ENCODE measurements around the gene KRTAP10-6.

KRTAP10-6 gene

DNA sequence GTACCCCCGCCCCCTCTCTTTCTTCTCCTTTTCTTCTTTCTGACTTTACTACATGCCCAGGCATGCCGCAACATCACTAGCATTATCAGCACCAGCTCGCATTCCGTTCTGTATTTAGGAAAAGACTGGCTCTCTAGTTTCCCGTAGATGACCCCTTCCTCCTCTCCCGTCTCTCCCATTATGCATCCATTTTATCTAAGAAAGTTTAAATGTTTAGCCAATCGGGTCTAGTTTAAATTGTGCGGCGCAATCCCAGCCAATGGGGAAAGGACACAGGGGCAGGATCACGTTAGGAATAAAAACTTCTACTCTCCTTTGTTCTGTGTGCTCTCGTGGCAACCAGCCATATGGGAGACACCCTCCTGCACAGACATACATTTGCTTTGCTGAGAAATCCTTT is 5.8 kb upstream of the KRTAP10-6 start:
- no peak for DNase-seq

DNA sequence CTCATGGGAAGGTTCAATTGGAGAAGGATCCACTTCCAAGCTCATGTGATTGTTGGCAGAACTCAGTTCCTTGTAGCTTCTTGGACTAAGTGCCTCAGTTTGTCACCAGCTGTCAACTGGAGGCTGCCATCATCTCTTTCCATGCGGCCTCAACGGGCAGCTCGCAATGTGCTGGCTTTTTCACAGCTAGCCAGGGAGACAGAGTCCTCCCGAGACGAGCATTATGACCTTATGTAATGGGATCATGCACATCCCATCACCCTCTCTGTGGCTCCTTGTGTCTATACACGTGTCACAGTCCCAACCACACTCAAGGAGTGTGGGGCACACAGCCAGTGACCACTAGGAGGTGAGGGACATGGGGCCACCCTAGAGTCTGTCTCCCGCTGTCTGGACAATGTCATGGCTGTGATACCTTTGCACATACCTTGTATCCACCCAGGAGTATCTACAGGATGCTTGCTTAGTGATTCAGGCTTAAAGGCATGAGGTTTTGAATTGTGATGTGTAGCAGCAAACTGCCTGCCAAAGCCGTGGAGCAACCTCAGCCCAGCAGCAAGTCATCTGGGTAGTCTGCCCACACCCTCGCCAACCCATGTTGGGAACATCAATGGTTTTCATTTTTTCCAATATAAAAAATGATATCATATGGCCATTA is 3.9 kb upstream of the KRTAP10-6 start:
- DNase-seq: no peak

DNA sequence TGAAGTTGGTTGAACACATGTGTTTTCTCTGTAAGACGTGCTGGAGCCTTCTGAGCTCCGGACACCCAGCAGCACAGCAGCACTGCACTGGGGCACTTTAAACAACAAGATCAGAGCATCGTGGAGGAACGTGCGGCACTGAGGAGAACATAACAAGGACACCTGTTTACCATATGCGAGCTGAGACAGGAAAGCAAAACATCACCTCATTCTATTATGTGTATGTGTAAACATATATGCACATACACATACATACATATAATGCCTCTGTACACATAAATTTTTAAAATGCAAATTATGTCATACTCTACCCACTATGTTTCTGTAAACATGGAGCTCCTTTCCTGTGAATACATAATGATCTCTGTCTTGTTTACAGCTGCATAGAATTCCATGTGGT is 3.2 kb upstream of the KRTAP10-6 start:
- no peak for DNase-seq

DNA sequence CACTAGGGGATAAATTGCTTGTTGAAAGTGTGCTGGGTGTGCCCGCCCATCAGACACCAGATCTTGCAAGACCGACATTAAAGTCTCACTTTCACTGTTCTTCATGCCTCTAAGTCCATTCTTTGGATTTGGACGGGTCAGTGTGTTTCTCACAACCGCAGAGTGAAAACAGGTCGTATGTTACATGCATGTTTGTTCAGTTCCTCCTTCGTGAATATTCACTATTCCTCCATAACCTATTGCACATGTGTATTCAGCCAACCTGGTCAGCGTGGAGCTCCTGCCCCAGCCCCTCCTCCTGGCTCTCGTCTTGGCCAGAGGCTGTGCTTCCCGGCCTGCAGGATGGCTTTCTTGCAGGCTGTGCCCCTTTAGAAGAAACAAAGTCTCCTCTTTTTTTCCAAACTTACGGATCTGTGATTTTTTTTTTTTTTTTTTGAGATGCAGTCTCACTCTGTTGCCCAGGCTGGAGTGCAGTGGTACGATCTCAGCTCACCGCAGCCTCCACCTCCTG is 2.2 kb upstream of the KRTAP10-6 start:
- peak; percentile 10 for DNase-seq

DNA sequence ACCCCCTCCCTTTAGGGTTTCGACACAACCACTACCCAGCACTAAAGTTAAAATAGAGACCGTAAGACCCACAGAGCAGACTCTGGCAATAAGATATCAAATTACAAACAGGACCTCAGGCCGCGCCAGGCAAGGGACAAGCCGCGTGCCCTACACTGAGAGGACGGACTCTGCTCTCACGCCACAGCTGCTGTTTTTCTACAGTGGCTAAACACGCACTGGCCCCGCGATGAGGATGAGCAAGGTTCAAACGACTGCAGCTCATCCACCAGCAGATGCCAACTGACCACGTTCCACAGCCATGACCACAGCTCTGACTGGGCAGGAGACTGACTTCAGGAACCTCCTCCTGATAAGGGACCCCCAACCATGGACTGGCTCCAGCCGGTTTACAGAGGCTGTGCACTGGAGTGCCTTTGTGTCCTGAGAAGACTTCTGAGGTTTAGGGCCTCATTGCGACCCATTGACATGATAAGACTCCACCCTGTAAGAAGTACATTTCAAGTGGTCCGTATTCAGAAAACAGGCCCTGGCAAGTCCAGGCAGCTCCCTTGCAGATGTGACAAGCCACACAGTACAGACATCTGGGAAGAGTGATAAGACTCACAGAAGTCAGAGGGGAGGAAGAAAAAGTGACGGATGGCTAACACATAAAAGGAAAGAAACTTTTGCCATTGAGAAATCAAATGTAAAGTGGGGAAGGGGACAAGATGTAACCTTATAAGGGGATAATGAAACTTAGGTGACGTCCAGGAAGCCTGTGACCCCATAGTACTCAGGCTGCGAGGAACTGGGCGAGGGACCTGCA is 1.5 kb upstream of the KRTAP10-6 start:
- DNase-seq: peak; percentile 14

DNA sequence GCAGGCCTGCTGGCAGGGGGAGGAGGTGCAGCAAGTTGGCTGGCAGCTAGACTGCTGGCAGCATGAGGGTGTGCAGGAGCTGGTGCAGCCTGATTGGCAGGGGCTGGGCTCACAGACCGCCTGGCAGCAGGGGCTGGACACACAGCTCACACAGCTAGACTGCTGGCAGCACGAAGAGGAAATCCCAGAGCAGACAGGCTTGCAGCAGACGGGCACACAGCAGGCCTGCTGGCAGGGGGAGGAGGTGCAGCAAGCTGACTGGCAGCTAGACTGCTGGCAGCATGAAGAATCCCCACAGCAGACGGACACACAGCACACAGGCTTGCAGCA is 539 bp downstream of the KRTAP10-6 start:
- peak; percentile 16 for DNase-seq

DNA sequence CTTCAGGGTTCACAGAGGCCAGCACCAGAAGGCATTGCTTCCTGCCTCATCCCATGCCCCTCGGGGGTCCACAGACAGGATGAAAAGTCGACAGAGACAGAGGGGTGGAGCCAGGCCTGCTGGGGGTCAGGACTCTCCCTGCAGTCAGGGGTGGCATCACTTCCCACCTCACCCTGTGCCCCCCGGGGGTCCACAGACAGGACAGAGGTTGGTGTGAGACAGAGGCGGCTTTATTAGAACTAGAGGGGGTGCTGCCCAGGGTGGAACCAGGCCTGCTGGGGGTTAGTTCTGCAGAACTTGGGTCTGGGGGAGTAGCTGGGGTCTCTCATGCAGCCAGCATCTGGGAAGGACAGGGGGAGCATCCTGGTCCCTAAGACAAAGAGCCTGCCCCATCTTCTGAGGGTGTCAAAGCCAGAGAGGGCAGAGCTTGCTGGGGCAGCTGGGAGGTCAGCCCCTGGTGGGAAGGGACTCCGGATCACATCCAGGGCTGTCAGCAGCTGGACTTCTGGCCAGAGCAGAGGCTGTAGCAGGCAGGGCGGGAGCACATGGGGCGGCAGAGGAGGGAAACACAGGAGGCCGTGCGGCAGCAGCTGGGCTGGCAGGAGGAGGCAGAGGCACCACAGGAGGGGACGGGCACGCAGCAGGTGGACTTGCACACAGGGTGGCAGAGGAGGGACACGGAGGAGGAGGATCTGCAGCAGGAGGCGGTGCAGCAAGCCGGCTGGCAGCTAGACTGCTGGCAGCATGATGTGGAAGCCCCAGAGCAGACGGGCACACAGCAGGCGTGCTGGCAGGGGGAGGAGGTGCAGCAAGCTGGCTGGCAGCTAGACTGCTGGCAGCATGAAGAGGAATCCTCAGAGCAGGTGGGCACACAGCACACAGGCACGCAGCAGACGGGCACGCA is 1.2 kb downstream of the KRTAP10-6 start:
- peak; percentile 11 for DNase-seq

DNA sequence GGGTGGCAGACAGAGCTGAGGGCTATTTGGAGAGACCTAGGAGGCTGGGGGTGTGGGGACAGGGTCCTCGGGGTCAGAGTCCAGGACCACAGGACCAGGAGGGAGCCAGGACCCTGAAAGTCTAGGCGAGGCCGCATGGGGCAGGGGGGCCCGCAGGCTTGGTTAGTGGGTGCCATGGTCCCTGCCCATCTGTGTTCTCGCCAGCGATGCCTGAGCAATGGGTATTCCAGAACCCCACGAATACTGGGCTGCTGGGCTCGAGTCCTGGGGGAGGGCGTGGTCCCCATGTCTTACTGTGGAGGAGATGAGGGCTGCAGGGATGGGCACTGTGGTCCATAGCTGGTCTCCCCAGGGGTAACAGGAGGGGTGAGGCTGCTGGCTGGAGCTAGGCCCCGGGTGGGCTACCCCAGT is 2.0 kb downstream of the KRTAP10-6 start:
- peak; percentile 21 for DNase-seq

DNA sequence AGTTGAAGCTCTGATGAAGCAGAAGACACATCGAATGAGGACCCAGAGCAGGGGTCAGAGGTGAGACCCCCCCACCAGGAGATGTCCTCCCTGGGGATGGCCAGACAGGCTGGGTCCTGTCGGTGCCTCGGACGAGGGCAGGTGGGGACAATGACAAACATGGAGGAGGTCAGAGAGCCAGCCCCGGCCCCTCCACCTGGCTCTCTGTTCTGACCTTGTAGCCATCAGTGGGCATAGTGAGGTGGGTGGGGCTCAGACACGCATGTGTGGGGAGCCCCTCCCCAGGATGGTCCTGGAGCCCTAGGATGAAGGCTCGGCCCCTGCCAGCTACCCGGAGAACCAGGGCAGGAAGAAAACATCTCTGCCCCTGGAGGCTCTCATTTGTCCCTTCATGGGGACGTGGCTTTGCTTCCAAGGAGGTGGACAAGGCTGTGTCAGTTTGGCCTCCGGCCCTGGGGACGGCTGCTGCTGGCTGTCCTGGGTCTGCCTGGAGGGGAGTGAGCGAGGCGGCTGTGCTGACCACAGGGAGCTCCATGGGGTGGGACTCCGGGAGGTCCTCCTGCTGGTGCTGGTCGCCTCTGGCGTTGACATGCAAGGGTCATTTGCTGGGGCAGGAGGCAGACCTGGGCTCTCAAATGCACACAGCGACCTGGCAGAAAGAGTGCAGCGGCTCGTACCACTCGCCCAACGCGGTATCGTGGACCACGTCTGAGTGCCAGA is 2.6 kb downstream of the KRTAP10-6 start:
- DNase-seq: peak; percentile 4

DNA sequence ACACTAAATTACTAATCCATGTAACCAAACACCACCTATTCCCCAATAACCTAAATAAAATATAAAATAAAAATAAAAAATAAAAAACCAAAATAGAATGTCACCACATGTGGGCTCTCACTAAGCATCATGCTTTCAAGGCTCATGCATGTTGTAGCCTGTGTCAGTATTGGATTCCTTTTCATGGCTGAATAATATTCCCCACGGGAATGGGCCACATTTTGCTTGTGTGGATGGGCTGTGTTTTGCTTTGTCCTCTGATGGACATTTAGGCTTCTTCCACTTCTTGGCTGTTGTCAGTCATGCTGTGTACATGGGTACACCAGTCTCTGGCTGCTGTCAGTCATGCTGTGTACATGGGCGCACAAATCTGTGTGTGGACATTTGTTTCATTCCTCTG is 3.2 kb downstream of the KRTAP10-6 start:
- DNase-seq: no peak

DNA sequence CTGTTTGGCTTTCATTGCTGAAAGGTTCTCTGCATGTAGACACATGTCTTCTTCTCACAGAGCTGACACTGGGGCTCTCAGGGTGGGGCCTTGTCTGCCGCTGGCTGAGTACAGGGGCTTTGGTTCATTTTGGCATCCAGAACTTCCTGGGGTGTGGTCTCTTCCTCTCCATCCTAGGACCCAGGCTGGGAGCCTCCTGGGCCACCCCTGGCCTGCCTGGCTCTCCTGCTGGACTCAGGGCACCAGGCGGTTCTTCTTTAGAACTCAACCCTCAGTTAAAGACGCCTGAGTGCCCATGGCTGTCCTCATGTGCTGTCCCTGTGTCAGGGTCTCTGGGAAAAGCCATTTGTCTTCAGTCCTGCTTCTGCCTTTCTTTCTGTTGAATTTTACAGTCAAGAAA is 6.4 kb downstream of the KRTAP10-6 start:
- no peak for DNase-seq

DNA sequence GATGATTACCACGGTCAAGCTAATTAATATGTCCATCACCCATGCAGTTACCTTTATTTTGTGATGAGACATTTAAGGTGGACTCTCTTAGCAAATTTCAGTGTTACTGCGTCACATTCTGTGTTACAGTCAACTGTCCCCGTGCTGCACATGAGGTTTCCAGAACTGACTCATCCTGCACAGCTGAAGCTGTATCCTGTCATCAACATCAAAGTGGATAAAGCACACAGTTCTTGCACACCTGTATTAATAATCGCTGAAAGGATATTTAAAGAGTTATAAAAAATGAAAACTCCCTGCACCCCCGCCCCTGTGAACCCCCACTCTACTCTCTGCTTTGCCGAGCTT is 8.5 kb downstream of the KRTAP10-6 start:
- no peak for DNase-seq

DNA sequence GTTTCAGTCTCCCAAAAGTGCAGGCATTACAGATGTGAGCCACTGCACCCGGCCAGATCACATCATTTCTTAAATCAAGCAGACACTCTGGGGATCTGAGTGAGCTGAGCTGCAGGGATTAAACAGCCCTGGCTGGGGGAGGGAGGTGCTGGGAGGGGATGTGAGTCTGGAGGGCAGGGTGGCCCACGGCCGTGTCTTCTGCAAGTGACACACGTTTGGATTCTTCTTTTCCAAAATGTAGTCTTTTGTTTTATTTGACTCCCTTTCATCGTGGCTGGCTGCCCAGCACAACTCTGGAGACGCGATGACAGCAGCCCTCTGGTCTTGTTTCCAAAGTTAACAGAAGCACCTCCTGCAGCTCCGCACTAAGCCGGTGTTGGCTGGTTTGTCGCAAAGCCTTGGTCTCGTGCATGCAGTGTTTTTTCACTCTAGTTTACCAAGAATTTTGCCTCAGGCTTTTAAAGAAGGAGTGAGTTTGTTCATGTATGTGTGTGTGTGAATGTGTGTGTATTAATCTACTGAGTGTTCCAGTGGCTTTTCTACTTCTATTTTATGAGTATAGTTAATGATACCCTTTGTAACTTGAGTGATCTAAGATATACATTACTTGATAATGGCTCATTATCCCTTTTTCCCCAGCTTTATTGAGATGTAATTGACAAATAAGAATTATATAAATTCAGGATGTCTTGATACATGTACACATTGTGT is 9.1 kb downstream of the KRTAP10-6 start:
- DNase-seq: peak; percentile 18

DNA sequence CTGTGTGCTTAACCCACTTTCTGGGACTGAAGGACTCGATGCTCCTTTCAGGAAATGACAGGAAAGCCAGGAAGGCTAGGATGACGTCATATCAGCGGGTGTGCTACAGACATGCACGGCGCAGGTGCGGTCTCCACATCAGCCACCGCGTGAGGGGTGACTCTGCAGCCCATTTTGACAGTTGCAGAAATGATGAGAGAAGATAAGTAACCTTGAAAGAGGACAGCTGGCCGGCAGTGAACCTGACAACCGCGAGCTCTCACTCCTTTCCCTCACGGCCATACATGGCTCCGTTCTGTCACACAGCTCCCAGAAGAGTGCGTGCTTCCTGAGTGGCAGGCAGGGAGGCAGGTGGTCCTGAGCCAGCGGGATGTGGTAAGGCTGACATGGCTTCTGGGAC is 10.2 kb downstream of the KRTAP10-6 start:
- DNase-seq: no peak

DNA sequence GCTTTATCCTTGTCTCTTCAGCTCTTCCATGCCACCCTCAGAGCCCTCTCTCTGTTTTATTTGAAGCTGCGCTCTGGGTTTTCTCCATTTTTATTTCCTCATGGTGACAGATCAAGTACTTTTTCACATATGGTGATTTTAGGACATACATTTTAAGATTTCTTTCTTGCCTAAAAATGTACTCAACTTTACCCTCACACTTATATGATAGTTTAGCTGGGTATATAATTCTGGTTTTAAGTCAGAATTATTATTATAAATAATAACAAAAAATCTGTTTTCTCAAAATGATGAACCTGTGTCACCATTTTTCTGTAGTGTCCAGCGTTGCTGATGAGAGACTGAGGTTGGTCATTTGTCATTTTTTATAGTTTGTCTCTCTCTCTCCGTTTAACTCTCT is 11.1 kb downstream of the KRTAP10-6 start:
- no peak for DNase-seq

DNA sequence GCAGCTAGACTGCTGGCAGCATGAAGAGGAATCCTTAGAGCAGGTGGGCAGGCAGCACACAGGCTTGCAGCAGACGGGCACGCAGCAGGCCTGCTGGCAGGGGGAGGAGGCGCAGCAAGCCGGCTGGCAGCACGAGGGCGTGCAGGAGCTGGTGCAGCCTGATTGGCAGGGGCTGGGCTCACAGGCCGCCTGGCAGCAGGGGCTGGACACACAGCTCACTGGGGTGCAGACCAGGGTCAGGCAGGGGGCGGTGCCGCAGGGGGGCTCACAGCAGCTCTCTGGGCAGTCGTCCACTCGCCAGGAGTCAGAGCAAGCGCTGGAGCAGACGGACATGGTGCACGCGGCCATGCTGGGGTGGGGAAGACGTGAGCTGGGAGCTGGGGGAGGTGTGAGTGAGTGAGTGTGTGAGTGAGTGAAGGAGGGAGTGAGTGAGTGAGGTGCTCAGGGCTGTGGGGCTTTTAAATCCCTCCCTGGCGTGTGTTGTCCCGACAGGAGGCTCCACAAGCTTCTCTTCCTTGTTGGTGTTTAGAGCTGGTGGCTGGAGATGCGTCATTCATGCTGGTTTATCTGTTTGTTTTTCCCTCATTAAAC is 12.0 kb downstream of the KRTAP10-6 start, which contains the start of gene KRTAP10-5:
KRTAP10-5 (minus strand) TSS at position 374 of the 591 bp plus-strand sequence; CDS start at position 348, 26 bp downstream.
- DNase-seq: peak; percentile 14

DNA sequence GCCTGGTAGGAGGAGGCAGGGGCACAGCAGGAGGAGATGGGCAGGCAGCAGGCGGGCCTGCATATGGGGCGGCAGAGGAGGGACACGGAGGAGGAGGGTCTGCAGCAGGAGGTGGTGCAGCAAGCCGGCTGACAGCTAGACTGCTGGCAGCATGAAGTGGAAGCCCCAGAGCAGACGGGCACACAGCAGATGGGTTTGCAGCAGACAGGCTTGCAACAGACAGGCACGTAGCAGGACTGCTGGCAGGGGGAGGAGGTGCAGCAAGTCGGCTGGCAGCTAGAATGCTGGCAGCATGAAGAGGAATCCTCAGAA is 12.5 kb downstream of the KRTAP10-6 start:
- DNase-seq: peak; percentile 17

DNA sequence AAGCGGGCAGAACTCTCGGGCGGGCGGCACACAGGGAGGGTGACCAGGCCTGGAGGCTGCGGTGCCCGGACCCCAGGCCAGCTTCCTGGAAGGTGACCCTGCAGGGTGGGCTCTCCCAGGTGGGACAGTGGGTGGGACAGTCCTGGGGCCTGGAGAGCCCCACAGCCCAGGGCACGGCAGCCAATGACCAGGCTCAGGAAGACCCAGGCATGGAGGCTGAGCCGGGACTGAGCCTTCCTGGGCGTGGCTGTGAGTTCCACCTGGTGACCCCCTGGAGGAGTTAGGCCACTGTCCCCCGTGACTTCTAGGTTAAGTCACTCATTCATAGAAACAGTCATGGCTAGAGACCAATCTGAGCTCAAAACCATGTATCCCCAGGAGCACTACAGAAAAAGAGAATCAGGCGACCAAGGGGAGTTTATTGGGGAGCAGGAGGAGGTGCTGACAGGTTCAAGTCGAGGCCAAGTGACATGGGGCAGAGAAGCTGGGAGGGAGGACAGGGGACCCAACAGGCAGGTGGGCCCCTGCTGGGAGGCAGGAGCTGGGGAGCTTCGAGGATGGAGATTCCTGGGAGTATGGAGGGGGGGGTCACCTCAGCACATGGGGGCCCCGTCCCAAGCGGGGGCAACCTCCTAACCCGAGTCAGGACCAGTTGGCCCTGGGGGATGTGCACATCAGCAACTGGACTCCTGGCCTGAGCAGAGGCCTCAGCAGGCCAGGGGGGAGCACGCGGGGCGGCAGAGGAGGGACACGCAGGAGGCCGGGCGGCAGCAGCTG is 13.1 kb downstream of the KRTAP10-6 start:
- peak; percentile 8 for DNase-seq

DNA sequence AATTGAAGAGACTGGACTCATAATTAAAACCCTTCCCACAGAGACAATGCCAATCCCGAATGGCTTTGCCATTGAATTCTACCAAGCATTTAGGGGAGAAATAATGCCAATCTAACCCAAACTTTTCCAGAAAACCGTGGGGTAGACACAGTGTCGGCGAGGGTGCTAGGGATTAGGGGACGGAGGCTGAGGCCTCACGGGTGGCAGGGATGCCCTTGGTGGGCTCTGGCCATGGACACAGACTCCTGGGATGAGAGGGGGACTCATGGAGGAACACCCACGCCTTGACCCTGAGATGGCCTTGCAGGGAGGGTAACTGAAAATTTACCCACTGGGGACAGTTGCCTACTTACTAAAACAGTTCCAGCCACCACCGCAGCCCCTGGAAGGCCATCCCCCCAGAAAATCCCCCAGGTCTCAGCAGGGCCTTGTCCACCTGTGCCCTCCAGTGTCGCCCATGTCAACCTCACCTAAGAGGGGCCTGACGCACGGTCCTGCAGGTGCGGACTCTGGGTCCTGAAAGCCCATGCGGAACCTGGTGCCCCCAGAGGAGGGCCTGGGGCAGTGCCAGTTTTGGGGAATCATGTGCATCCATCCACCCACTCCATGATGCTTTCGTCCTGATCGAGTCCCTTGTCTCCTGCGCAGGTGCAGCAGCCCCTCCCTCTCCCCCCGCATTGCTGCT is 13.8 kb downstream of the KRTAP10-6 start:
- peak; percentile 10 for DNase-seq

DNA sequence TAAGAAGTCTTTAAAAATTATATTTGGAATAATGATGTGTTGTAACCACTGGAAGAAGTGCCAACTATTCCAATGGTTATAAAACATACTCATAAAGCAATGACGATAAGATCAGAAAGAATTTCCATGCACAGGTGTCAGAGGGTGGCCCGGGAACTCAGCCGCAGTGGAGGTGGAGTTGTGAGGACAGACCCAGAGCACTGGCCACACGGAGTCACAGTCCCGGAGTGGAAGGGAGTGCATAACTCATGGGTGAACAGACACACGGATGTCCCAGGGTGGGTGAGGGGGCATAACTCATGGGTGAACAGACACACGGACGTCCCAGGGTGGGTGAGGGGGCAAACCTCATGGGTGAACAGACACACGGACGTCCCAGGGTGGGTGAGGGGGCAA is 16.3 kb downstream of the KRTAP10-6 start:
- no peak for DNase-seq
